Activated B cell treated with CpG ODN at 0.5 μM for 24 hours (primary cell): ENCODE data around the gene KIAA1671. TPM values are rescaled to one million over a fixed set of nuclear protein-coding genes. Genes with fewer than 3 reads are reported as not detected.

ENCODE experiments used
- ATAC-seq: fragments of 200-7000 bp; cut with Tn5 transposase; one replicate; pipeline ENCODE4 v1.10.0; 2021; ENCODE audit warnings: low read depth, mild to moderate bottlenecking, moderate library complexity
- CTCF ChIA-PET: fragments of 350-600 bp; sonication (Branson Sonifier 250); formaldehyde crosslinking; loops from one replicate; lab custom pipeline; 2021; ENCODE audit warnings: antibody characterized with exemption; lab: Charles Lee
- POLR2A ChIA-PET: fragments of 350-600 bp; sonication (Branson Sonifier 250); formaldehyde crosslinking; loops from one replicate; lab custom pipeline; 2021; ENCODE audit warnings: antibody characterized with exemption; lab: Charles Lee
- DNase-seq: peaks from one replicate; pipeline ENCODE4 v3.0.0; 2022
- H3K27ac Mint-ChIP-seq: one replicate; pipeline ENCODE4 v1.8.0; 2020; ENCODE audit warnings: mixed read lengths
- H3K27me3 Mint-ChIP-seq: one replicate; pipeline ENCODE4 v1.8.0; 2021; ENCODE audit warnings: mixed read lengths
- H3K36me3 Mint-ChIP-seq: one replicate; pipeline ENCODE4 v1.8.0; 2021; ENCODE audit warnings: low read depth, mixed read lengths
- H3K4me1 Mint-ChIP-seq: one replicate; pipeline ENCODE4 v1.8.0; 2021; ENCODE audit warnings: mixed read lengths
- H3K4me3 Mint-ChIP-seq: one replicate; pipeline ENCODE4 v1.8.0; 2020; ENCODE audit warnings: mild to moderate bottlenecking, mixed read lengths
- H3K9me3 Mint-ChIP-seq: one replicate; pipeline ENCODE4 v1.8.0; 2020; ENCODE audit warnings: mixed read lengths
- intact Hi-C: fragments of 100-400 bp; cut with micrococcal nuclease; formaldehyde crosslinking; loops from one replicate; pipeline ENCODE4 v1.15.1; 2024
- total RNA-seq: library from RNA; stranded (reverse); gene quantifications from 2 replicates; pipeline ENCODE4 v1.2.3, GENCODE V29; 2022
- TF ChIP-seq, protein P1 (sequence below): fragments of 200-600 bp; IDR thresholded peaks from one replicate; pipeline ENCODE4 v1.8.0; 2022; ENCODE audit warnings: antibody characterized with exemption, mild to moderate bottlenecking

Gene KIAA1671
- total RNA-seq, 1 donor from 2014 or later = 0.04 TPM

DNA sequence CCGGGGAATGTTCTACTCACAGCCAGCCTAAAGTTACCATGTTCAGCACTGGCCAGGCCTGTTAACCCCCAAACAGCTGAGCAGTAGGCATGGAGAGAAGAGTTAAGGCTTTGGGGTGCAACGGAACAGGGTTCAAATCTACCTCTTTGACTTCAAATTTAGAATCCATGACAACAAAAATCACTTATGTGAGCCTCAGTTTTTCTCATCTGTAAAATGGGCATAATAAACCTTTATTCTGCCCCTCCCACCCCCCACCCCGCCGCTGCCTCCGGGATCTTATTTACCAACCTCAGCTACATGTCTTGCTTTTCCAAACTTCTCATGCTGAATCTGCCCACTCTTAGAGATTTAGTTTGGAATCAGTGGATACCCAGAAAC, 134.4 kb downstream of the KIAA1671 start:
- Mint-ChIP-seq H3K27ac (no peak overlapping the region), H3K4me1 (peaks cover 10% of the 10 kb centered on the region), H3K9me3 (no peaks in the 10 kb centered on the region), H3K4me3 (no peak overlapping the region), H3K27me3 (peaks cover 1% of the 10 kb centered on the region), H3K36me3 (no peaks in the 10 kb centered on the region)
- ChIA-PET POLR2A (no interaction called here), CTCF (interaction anchor here (0.7 kb wide), 1 partner anchor 284 kb away, joined by 3 read pairs; no protein-coding TSS in a partner anchor)
- ATAC-seq (no peak), DNase-seq (no peak)
- intact Hi-C loops = no loop called here
- TF ChIP-seq, protein P1, sequence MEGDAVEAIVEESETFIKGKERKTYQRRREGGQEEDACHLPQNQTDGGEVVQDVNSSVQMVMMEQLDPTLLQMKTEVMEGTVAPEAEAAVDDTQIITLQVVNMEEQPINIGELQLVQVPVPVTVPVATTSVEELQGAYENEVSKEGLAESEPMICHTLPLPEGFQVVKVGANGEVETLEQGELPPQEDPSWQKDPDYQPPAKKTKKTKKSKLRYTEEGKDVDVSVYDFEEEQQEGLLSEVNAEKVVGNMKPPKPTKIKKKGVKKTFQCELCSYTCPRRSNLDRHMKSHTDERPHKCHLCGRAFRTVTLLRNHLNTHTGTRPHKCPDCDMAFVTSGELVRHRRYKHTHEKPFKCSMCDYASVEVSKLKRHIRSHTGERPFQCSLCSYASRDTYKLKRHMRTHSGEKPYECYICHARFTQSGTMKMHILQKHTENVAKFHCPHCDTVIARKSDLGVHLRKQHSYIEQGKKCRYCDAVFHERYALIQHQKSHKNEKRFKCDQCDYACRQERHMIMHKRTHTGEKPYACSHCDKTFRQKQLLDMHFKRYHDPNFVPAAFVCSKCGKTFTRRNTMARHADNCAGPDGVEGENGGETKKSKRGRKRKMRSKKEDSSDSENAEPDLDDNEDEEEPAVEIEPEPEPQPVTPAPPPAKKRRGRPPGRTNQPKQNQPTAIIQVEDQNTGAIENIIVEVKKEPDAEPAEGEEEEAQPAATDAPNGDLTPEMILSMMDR = no peak

- no peak for DNase-seq
- Mint-ChIP-seq H3K36me3 (no peaks in the 10 kb centered on the region), H3K4me3 (no peak overlapping the region), H3K9me3 (no peaks in the 10 kb centered on the region), H3K27me3 (peaks cover 11% of the 10 kb centered on the region), H3K4me1 (peaks cover 10% of the 10 kb centered on the region), H3K27ac (no peak overlapping the region)
- intact Hi-C loops = no loop called here
- ChIA-PET POLR2A (no interaction called here), CTCF (no interaction called here)
- TF ChIP-seq, protein P1 = no peak
- no peak for ATAC-seq
Measured at GRCh38 chr22:25090225-25090890, 137.8 kb downstream of the KIAA1671 start.

- intact Hi-C loops = no loop called here
- TF ChIP-seq, protein P1 = no peak
- no peak for DNase-seq
- H3K36me3 Mint-ChIP-seq = no peaks in the 10 kb centered on the region
- H3K9me3 Mint-ChIP-seq = no peaks in the 10 kb centered on the region
- no peak overlapping the region for H3K27ac Mint-ChIP-seq
- peaks cover 13% of the 10 kb centered on the region for H3K27me3 Mint-ChIP-seq
- H3K4me1 Mint-ChIP-seq = peaks cover 3% of the 10 kb centered on the region
- no peak overlapping the region for H3K4me3 Mint-ChIP-seq
- ChIA-PET CTCF (no interaction called here), POLR2A (no interaction called here)
- no peak for ATAC-seq
Measured at GRCh38 chr22:25091458-25091857, 138.9 kb downstream of the KIAA1671 start.

- ATAC-seq (no peak), DNase-seq (no peak)
- Mint-ChIP-seq H3K4me3 (no peak overlapping the region), H3K4me1 (no peaks in the 10 kb centered on the region), H3K27ac (no peak overlapping the region), H3K9me3 (no peaks in the 10 kb centered on the region), H3K36me3 (no peaks in the 10 kb centered on the region), H3K27me3 (peaks cover 13% of the 10 kb centered on the region)
- TF ChIP-seq, protein P1 = no peak
- POLR2A ChIA-PET = no interaction called here
- CTCF ChIA-PET = no interaction called here
- intact Hi-C loops = no loop called here
Measured at GRCh38 chr22:25092119-25092518, 139.6 kb downstream of the KIAA1671 start.

- Mint-ChIP-seq H3K9me3 (no peaks in the 10 kb centered on the region), H3K27me3 (peaks cover 12% of the 10 kb centered on the region), H3K4me3 (no peak overlapping the region), H3K27ac (no peak overlapping the region), H3K4me1 (no peaks in the 10 kb centered on the region), H3K36me3 (no peaks in the 10 kb centered on the region)
- DNase-seq (no peak), ATAC-seq (no peak)
- intact Hi-C loops = no loop called here
- ChIA-PET POLR2A (no interaction called here), CTCF (no interaction called here)
- TF ChIP-seq, protein P1 = no peak
Measured at GRCh38 chr22:25094579-25094978, 142.1 kb downstream of the KIAA1671 start.
